ENCODE measurements around the gene MAB21L2.
"Not testable (repeated sequence)": the region's sequence is repeated elsewhere in the genome, so short reads cannot be mapped to it uniquely, and the experiment has no call there.

The MAB21L2 gene

GRCh38 chr4:150582146-150582872 lies at the start of gene MAB21L2:
Gene MAB21L2, plus strand, starts transcription at chr4:150582151. Its CDS starts 879 bp downstream, at chr4:150583030.
- DNase-seq = no peak

GRCh38 chr4:150533673-150534072 lies 48.3 kb upstream of the MAB21L2 start:
- DNase-seq = no peak

- no peak for DNase-seq
Observed at GRCh38 chr4:150534818-150535217, 47.1 kb upstream of the MAB21L2 start.

- DNase-seq = not testable (repeated sequence)
Observed at GRCh38 chr4:150537911-150538310, 44.0 kb upstream of the MAB21L2 start.

- no peak for DNase-seq
Observed at GRCh38 chr4:150540536-150540935, 41.4 kb upstream of the MAB21L2 start.

- no peak for DNase-seq
Observed at GRCh38 chr4:150540959-150541360, 41.0 kb upstream of the MAB21L2 start.

GRCh38 chr4:150541681-150542080 lies 40.3 kb upstream of the MAB21L2 start:
- no peak for DNase-seq

GRCh38 chr4:150543042-150543441 lies 38.9 kb upstream of the MAB21L2 start:
- no peak for DNase-seq

- DNase-seq = no peak
Observed at GRCh38 chr4:150546286-150546685, 35.7 kb upstream of the MAB21L2 start.

GRCh38 chr4:150547154-150547838 lies 34.7 kb upstream of the MAB21L2 start:
- no peak for DNase-seq

GRCh38 chr4:150557811-150558210 lies 24.1 kb upstream of the MAB21L2 start:
- not testable (repeated sequence) for DNase-seq

GRCh38 chr4:150561143-150561737 lies 20.7 kb upstream of the MAB21L2 start:
- DNase-seq = no peak

GRCh38 chr4:150562250-150562649 lies 19.7 kb upstream of the MAB21L2 start:
- no peak for DNase-seq

GRCh38 chr4:150562751-150563150 lies 19.2 kb upstream of the MAB21L2 start:
- no peak for DNase-seq

GRCh38 chr4:150564967-150565366 lies 17.0 kb upstream of the MAB21L2 start:
- DNase-seq = not testable (repeated sequence)

- DNase-seq = no peak
Observed at GRCh38 chr4:150567070-150567469, 14.9 kb upstream of the MAB21L2 start.

GRCh38 chr4:150569384-150569987 lies 12.5 kb upstream of the MAB21L2 start:
- DNase-seq = no peak

GRCh38 chr4:150569998-150570535 lies 11.9 kb upstream of the MAB21L2 start:
- no peak for DNase-seq

- peak; percentile 7 for DNase-seq
Observed at GRCh38 chr4:150570862-150571261, 11.1 kb upstream of the MAB21L2 start.

- no peak for DNase-seq
Observed at GRCh38 chr4:150572704-150573504, 9.0 kb upstream of the MAB21L2 start.

- no peak for DNase-seq
Observed at GRCh38 chr4:150573534-150573933, 8.4 kb upstream of the MAB21L2 start.

- DNase-seq = no peak
Observed at GRCh38 chr4:150574678-150575077, 7.3 kb upstream of the MAB21L2 start.
